ENCODE data around the gene LMX1A. TPM values are rescaled to one million over a fixed set of nuclear protein-coding genes. Genes with fewer than 3 reads are reported as not detected.
A peak's percentile ranks its signal among the peaks of the same experiment; 100 is the strongest.

The LMX1A gene
- not detected in 2 replicates for total RNA-seq (2014; rRNA removed; shearing (Covaris generic))

DNA sequence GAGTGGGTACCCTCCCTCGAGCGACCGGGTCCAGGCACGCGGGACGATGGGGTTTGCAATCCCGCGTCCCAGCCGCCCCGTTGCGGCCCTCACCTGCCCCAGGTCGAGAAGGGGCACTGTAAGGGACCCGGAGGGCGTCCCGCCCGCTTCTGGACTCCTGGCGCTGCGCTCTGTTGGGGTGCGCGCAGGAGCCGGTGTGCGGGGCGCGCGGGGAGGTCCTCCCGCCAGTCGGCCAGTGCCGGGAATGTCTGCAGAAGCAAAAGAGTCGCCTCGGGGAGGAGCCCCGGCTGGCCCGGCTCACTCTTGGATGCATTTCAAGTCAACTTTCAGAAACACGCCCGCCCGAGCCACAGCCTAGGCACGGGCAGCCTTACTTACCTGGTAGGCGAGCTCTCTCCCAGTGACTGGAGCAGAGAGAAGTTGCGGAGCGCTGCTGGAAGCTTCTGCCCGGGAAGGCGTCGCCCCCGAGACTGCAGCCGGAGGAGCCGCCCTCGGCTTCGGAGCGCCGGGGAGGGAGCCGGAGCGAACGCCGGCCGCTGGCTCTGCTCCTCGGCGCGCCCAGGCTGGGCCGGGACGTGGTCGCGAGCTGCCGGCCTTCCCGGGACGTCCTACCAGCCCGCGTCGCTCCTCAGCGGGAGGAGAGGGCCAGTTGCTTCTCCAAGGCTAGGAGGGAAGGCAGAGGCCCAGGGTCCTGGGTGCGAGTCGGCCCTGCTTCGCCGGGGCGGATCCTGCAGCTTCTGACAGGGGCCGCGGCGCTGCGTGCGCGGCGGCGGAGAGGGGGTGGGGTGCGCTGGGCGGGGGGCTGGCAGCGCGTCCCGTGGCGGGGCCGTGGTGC lies at the start of gene LMX1A:
TSS of gene LMX1A (minus strand) at position 739 of the 835 bp plus-strand sequence. CDS start 1,156 bp downstream, outside the sequence.
- no peak for DNase-seq (ENCODE audit: low spot score)

DNA sequence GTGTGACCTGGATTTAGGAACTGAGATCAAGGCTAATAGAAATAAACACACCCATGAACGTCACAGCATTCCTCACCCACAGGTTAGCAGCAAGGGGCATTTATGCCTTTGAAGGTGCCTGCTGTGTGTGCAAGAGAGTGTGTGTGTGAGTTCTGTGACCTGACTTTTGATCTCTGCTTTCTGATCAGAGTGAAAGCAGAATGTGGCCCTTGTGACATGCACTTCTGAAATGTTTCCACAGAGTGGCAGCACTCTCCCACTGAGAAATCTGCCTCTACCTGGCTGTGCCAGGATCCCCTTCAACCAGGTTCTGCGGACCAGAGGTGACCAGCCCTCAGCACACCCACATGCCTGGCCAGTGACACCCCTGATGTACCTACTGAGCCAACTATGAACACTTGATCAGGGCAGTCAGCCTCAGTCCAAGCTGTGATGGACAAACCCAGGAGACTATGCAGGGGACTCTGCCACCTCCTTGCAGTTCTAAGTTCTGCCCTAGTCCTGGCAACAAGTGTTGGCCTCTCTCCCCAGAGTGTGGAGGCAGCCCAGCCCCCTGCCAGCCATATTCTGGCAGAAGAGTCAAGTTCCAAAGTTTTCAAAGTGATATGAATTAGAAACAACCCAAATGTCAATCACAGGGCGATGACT lies 47.4 kb upstream of the LMX1A start:
- in situ Hi-C loops (cut with HindIII; ENCODE audit: low sequenced_read_pairs): no loop called here
- no peak for DNase-seq (ENCODE audit: low spot score)

More for the DNA sequence above, at the start of gene LMX1A:
- in situ Hi-C loops (cut with HindIII; ENCODE audit: low sequenced_read_pairs): no loop called here

DNA sequence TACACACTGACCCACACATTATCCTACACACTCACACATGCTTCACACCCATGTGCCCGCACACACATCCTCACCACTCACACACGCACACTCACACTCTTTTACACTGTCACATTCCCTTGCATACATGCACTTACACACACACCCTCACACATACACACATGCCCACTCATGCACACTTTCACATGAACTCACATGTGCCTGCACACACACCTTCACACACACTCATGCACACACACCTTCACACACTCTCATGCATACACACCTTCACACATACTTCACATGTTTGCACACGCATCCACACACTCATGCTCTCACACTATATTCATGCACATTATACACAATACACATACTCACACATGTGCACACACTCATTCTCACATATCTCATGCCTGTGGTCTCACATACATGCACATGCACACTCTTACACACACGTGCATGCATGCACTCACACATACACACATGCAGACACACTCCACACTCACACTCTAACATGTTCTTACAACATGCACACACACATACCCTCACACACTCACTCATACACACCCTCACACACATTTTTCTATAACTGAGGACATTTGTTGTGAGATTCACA lies 46.1 kb upstream of the LMX1A start:
- in situ Hi-C loops (cut with HindIII; ENCODE audit: low sequenced_read_pairs): no loop called here
- no peak for DNase-seq (ENCODE audit: low spot score)

DNA sequence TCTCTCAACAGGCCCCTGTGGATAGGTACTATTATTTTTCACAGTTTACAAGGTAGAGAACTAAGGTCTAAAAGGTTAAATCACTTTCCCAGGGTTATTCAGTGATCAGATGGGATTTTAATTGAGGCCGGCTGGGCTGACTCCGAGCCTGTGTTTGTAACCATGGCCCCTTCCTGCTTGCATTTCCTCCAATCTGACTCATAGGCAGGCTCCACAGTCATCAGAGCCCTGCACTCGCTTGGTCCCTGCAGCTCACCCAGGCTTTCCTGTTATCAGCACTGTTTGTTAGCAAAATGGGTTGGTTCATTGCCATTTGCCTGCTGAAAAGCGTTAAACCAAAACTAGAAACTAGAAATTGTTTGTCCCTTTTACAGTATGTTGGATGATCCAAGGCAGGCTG lies 41.4 kb upstream of the LMX1A start:
- in situ Hi-C loops (cut with HindIII; ENCODE audit: low sequenced_read_pairs): loop anchor here (25.0 kb wide), 1 partner anchor 189 kb away; no protein-coding TSS in a partner anchor
- DNase-seq (ENCODE audit: low spot score): no peak

DNA sequence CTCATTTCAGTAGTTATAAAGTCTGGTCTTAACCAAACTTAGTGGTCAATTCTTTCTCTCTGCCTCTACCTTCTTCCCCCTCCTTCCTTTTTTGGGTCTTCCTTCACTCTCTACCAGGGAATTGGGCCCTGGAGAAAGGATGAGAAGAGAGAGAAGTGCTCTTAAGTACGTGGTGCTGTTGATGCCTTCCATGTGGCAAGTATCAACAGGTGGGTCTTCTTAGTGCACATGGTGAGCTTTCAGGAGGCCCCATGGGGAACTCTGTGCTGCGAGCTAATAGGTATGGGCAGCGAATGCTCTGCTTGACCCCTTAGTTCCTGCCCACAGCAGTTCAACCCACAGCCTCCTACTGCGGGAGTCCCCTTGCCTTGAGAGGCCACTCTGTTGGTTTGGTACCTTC lies 39.4 kb upstream of the LMX1A start:
- no peak for DNase-seq (ENCODE audit: low spot score)
- in situ Hi-C loops (cut with HindIII; ENCODE audit: low sequenced_read_pairs): loop anchor here (25.0 kb wide), 1 partner anchor 191 kb away; no protein-coding TSS in a partner anchor

DNA sequence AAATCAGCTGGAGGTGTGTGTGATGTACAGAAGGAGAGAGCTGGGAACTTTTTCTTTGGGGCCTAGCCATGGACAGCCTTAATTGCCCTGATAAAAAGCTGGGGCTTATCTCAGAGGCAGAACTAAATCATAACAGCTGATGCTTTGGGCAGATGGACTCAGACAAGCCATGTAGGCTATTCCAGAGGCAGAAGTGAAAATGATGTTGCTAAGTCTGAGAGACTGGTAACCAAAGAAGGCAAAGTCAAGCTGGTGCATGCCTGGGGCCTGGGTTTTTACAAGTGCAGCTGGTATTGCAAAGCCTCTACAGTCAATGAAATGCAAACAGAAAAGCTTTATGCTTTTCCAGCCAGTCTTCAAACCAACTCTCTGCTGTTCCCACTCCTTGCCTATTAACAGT lies 39.0 kb upstream of the LMX1A start:
- in situ Hi-C loops (cut with HindIII; ENCODE audit: low sequenced_read_pairs): loop anchor here (25.0 kb wide), 1 partner anchor 192 kb away; no protein-coding TSS in a partner anchor

DNA sequence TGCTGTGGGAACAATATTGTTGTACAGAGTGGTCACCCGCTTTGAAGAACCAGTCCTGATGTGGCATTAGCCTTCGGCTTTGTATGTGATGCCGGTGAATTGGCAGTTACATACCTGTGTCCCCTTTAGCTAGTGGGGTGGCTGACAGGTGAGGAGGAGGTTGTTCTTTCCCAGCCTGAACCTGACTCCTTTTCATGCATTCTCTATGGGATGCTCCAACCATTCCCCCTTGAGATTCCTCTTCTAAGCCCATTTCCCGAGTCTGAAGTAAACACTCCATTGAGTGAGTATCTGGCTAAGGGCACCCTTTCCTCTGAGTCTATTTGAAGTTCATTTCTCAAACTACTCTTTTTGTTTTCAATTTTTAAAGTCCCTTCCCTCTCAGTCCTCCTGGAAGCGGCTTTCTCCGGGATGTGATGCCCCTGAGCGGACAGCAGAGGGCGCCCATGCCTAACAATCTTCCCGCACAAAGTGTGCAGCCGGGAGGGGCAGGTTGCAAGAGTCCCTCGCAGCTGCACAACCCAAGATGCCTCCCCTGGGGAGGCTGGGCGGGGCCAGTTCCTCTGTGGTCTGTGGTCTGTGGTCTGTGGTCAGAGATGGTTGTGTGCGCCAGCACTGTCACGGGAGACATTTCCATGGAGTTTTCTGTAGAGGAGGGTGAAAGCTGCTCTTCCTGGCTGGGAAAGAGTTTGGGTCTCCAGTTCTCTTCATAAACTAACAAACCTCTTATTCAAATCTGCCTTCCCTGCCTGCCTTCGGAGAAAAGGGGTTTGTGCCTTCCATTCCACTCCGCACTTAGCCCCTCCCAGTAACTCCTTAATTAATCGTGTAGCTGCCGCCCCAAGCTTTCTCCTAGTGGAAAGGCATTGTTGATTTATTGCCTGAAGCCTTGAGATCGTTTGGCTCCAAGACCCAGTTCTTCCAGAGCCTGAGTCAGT lies 36.4 kb upstream of the LMX1A start:
- peak; percentile 65 for DNase-seq (ENCODE audit: low spot score)
- in situ Hi-C loops (cut with HindIII; ENCODE audit: low sequenced_read_pairs): loop anchor here (25.0 kb wide), 1 partner anchor 194 kb away; no protein-coding TSS in a partner anchor

More for the DNA sequence above, 39.0 kb upstream of the LMX1A start:
- DNase-seq (ENCODE audit: low spot score): no peak

DNA sequence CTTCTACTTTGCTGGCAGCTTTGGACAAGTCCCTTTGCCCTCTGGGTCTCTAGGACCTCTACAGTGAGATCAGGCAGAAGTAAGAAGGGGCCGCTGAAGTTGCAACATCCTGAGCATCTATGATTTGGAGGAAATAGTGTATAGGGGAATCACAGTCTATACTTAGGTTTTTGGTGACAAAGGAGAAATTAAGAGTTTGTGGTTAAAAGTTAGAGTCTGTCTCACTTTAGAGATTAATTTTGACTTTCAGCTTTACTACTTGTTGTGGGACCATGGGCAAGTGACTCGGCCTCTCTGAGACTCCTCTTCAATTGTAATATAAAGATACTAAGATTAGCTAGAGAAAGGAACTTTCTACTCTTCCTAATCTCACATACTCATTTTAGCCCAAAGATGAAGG lies 33.1 kb upstream of the LMX1A start:
- in situ Hi-C loops (cut with HindIII; ENCODE audit: low sequenced_read_pairs): loop anchor here (25.0 kb wide), 1 partner anchor 198 kb away; no protein-coding TSS in a partner anchor
- DNase-seq (ENCODE audit: low spot score): no peak

DNA sequence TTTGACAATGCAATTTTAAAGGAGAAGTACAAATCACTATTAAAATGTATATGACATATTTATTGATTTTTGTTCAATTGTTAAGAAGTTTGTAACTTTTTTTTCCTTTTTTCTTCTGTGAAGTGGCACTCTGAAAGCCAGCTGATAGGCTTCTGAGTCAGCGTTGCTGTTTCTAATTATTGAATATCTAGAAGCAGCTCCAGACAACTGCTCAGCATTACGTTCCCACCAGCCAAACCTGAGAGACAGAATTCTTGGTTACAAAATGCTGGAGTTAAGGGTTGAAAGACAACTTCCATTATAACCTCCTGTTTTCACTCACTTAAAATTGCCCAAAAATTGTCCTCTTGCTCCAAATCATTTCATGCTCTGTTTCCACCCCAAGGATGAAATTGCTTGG lies 31.4 kb upstream of the LMX1A start:
- in situ Hi-C loops (cut with HindIII; ENCODE audit: low sequenced_read_pairs): loop anchor here (25.0 kb wide), 1 partner anchor 199 kb away; no protein-coding TSS in a partner anchor
- no peak for DNase-seq (ENCODE audit: low spot score)

DNA sequence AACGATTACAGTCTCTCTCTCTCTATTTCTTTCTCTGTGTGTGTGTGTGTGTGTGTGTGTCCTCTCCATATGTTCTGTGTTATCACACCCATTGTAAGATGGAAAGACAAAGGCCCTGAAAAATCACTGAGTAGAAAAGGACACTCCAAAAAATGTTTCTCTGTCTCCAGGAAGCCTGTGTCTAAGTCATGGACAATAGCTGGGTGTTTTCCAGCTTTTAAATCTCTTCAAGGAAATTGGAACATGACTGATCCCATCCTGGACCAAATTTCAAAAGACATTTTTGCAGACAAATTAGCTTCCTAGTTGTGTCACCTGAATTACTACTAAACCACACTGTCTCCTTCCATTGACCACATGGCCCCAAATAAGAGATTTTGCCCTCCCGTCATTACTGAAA lies 31.0 kb upstream of the LMX1A start:
- in situ Hi-C loops (cut with HindIII; ENCODE audit: low sequenced_read_pairs): loop anchor here (25.0 kb wide), 1 partner anchor 200 kb away; no protein-coding TSS in a partner anchor
- no peak for DNase-seq (ENCODE audit: low spot score)

DNA sequence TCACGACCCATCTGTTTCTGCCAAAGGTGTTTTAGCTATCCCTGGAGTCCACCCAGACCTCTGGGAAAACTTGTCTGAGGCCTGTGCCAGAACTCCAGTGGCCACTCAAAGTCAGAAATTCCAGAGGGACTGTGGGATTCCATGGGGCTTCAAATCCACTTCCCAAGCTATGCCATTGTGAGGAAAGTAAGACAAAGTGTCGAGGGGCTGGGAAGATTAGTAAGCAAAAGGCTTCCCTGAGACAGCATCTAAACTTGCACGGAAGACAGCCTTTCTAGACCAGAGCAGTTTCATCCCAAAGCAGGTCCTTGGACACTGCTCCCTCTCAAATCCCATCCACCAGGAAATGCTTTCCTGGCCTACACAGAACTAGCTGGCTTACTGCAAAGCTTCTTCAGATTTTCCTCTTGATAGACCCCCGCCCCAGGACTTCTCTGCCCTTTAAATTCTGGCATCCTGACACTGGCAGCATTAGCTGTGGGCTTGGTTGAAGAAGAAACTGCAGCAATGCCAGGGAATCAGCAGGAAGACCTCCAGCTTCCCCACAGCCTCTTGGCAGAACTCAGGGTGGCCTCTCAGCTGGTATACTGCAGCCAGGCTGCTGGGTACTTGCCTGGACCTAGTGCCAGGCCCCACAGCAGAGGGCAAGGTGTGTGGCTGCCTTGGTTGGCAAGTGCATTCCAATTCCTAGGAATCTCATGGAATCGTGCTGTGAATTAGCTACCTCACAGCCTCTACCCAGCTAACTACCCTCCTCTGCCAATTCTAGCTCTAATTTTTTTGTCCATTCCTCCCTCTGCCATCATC lies 27.3 kb upstream of the LMX1A start:
- in situ Hi-C loops (cut with HindIII; ENCODE audit: low sequenced_read_pairs): loop anchor here (25.0 kb wide), 1 partner anchor 203 kb away; no protein-coding TSS in a partner anchor
- peak; percentile 89 for DNase-seq (ENCODE audit: low spot score)

DNA sequence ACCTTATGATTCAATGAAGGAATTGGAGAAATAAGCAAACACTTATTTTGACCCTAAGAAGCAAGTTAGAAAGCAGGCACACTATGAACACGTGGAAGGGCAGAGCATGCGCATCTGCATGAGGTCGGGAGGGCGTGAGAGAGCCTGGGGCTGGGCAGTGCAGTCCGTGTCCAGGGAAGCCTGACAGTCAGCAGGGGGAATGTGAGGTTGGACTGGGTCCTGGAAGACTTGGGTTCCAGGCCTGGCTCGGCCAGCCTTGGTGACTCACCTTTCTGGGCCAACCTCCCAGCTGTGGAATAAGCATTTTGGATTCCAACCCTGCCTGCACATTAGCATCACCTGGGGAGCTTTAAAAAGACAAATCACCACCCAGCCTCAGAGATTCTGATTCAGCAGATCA lies 26.6 kb upstream of the LMX1A start:
- peak; percentile 23 for DNase-seq (ENCODE audit: low spot score)
- in situ Hi-C loops (cut with HindIII; ENCODE audit: low sequenced_read_pairs): loop anchor here (25.0 kb wide), 1 partner anchor 204 kb away; no protein-coding TSS in a partner anchor

DNA sequence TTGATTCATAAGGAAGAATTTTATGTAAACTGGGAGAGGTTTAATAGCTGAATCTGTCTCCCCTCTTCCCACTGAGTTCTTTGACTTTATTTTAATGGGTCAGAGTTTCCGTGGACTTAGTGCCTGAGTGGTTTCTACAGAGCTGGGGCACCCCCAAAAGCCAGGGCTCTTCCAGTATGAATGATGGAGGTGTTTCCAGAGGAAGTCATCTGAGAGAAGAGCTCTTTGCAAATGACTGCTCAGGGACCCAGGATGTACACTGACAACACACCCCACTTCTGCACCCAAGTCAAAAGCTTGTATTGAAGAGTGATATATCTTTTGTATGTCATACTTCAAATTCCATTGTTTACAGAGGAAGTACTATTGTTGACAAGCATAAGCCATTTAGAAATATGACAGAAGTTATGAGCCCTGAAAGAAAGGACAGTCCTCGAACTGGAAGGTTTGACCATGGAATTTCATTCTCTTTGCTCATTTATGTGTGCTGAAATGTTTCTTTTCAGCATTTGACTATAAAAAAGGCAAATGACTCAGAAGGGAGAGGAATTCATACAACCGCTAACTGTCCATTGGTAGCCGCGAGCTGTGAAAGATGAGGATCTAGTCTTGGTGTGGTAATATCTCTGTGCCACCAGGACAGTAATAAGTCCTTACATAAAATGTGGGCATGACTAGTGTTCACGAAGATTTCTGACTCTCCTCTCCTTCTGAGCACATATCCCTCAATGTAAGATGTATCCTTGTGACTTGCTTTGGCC lies 25.4 kb upstream of the LMX1A start:
- DNase-seq (ENCODE audit: low spot score): no peak
- in situ Hi-C loops (cut with HindIII; ENCODE audit: low sequenced_read_pairs): loop anchor here (25.0 kb wide), 1 partner anchor 205 kb away; no protein-coding TSS in a partner anchor

DNA sequence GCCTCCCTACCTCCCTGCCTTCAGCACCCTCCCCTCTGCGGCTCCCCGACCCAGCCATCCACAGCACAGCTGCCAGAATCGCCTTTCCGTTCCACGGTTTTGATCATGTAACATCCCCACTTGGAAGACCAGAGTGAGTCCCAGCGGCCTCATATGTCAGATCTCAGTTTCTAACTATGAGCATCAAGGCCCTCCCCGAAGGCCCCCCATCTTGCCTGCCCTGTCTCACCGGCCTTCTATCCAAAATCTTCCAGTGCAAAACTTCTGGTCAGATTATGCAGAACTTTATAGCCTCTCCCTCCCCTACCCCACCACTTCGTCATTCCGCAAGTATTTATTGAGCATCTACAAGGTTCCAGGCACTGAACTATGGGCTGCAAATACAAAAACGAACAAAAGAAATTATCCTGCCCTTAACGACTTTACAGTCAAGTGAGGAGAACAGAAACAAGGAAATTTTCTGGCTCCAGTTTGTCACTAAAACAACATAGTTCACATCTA lies 20.3 kb upstream of the LMX1A start:
- in situ Hi-C loops (cut with HindIII; ENCODE audit: low sequenced_read_pairs): loop anchor here (25.0 kb wide), 1 partner anchor 210 kb away; no protein-coding TSS in a partner anchor
- DNase-seq (ENCODE audit: low spot score): no peak

DNA sequence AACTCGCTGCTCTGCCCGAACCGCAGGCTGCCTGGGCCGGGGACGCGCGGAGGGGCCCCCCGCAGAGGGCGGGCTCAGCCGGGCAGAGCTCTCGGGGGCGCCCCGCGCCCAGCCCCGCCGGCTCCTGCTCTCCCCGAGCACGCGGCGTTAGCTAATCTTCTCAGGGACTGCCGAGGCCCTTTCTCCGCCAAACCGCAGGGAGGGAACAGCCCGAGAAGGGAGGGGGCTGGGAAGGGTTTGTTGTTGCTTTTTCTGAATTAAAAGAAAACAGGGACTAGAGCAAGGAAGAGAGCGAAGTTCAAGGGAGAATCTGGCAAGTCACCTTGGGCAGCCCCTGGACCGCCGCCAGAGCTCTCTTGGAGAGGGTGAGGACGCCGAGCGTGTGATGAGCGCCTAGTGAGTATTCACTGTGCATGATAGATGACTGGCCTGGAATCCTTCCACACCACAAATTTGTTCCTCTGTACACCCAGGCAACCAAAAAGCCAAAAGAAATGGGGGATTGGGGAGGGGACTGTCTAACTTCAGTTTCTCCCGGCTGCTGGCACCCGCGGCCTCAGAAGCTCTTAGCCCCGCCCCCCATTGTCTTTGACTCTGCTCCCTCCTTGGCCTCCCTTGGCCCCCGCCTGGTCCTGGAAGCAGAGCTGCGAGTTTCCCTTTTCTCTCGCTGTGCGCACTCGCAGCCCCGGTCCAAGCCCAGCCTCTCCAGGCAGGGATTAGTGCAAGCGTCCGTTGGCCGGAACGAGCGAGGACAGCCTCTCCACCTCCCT lies 19.7 kb upstream of the LMX1A start:
- DNase-seq (ENCODE audit: low spot score): peak; percentile 47
- in situ Hi-C loops (cut with HindIII; ENCODE audit: low sequenced_read_pairs): loop anchor here (25.0 kb wide), 1 partner anchor 211 kb away; no protein-coding TSS in a partner anchor

DNA sequence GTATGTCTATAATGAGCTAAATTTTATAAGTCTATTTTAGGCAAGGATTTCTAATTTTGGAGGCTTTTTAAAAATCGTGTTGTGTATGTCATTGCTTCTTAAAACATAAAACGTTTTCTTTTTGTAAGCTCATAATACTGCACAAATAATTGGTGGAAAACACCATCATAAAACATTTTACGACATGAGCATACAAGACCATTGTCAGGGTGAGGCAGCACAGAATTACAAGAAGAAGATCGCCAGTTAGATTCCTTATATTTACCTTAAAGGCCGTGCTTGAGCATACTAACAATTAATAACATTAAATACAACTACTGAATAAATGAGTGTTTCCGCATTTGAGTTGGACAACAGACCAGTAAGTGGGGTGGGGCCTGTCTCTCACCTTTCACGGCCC lies 19.1 kb upstream of the LMX1A start:
- in situ Hi-C loops (cut with HindIII; ENCODE audit: low sequenced_read_pairs): loop anchor here (25.0 kb wide), 1 partner anchor 212 kb away; no protein-coding TSS in a partner anchor

More for the DNA sequence above, 19.1 kb upstream of the LMX1A start:
- no peak for DNase-seq (ENCODE audit: low spot score)

Measured in G401 (cell line).